Activated T-cell treated with anti-CD3 and anti-CD28 coated beads, Interleukin-2, amount 50 U/mL, for 48 hours (primary cell): ENCODE results near the gene NAAA.
"Not testable (repeated sequence)": the region's sequence is repeated elsewhere in the genome, so short reads cannot be mapped to it uniquely, and the experiment has no call there.

Experiments used
- DNase-seq, 2 experiments: peaks; one replicate each; pipeline ENCODE4 v3.0.0-alpha.2; 2020

The NAAA gene

GRCh38 chr4:75940692-75941253 is at the start of gene NAAA:
NAAA (minus strand) TSS chr4:75941013; CDS start chr4:75940949, 64 bp downstream.
- DNase-seq: peak; percentile 82 to 88

- no peak for DNase-seq
Observed at GRCh38 chr4:75989846-75990528, 49.2 kb upstream of the NAAA start.

DNA sequence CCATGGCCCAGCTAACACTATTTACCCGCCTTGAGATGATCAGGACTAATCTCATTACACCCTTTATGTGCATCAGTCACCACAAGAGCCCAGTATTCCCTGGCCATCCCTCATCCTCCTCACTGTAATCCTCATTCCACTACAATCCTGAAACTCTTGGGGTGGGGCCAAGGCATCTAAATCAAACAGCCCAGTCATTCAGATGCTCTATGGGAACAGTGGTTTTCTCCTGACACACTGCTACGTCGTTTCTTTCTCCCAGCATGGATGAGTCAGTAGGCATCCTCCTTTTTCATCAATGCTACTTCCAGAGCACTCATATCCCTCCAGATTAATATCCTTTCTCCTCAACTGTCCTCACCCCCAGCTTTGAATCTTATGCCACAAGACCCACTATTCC is 44.3 kb upstream of the NAAA start:
- no peak for DNase-seq

DNA sequence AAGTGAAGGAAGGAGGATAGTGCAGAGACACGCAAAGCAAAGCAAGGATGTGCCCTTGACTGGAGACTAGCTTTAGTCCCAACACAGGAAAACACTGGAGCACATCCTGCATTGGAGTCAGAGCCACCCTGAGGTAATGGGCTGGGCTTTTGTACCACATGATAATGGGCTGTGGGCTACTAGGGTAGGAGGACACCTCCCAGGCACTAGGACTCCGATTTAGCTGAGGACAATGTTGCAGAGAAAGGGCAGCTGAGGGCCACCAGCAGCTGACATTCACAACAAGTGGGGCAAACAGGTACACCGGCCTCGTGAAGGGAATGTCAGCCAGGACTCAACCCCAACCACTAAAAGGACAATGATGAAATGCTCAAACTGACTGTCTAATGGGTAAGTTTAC is 39.8 kb upstream of the NAAA start:
- no peak for DNase-seq

GRCh38 chr4:75976177-75976576 is 35.4 kb upstream of the NAAA start:
- no peak for DNase-seq

DNA sequence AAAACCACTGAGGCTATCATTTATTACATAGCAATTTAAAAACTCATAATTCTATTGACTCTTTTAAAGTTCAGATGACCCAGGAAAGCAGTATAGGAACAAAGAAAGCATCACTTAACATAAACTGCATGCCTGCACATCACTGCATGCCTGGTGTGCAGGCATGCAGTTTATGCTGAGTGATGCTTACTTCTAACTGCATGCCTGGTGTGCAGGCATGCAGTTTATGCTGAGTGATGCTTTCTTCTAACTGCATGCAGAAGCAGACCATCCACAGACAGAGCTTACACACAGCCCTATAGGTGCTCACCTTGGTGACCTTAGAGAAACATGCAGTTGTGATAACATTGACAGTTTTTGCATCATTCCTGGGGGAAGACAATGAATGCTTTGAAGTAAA is 33.0 kb upstream of the NAAA start:
- no peak for DNase-seq

DNA sequence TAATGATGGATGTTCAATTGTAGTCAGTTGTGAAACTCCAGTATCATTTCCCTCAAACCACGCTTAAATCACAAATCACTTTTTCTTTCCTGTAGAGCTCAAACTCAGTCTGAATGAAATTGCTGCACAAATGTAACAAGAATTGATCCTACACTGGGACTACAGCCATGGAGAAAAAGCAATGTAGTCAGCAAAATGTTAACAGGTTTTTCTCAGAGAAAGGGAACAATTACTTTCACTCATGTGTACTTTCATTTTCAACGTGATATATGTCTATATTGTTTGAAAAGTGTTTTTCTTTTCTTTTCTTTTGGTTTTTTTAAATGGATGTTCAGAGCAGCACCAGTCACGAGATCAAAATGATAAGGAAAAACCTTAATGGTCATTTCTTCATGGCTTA is 27.3 kb upstream of the NAAA start:
- DNase-seq: no peak

DNA sequence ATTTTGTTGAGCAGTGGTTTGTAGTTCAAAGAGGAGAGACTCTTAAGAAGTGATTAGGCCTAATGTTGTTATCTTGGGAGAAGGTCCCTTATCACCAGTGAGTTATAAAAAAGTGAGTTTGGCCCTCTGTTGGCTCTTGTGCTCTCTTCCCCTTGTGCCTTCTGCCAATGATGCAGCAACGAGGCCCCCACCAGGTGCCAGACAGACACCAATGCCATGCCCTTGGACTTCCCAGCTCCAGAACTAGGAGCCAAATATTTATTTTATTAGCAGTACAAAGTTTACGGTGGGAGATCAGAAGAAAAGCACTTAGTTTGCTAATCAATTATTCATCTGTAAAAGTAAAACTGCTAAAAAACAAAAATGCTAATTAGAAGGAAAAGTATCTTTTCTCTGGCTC is 22.7 kb upstream of the NAAA start:
- DNase-seq: no peak

- not testable (repeated sequence) for DNase-seq
Observed at GRCh38 chr4:75962072-75962471, 21.3 kb upstream of the NAAA start.

DNA sequence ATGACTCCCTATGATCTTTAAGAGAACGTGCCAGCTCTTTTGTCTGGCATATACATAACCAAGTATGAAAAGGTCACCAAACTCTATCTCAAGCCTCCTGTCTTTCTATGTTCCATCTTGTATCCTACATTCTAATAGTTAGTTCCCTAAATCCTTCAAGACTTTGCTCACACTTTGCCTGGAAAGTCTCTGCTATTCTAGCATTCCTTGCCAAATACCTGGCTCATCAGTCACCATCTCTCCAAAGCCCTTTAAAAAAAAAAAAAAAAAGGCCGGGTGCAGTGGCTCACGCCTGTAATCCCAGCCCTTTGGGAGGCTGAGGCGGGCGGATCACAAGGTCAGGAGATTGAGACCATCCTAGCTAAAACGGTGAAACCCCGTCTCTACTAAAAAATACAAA is 17.7 kb upstream of the NAAA start:
- DNase-seq: not testable (repeated sequence)

- DNase-seq: not testable (repeated sequence)
Observed at GRCh38 chr4:75954811-75955210, 14.0 kb upstream of the NAAA start.

GRCh38 chr4:75953509-75953908 is 12.7 kb upstream of the NAAA start:
- DNase-seq: no peak

DNA sequence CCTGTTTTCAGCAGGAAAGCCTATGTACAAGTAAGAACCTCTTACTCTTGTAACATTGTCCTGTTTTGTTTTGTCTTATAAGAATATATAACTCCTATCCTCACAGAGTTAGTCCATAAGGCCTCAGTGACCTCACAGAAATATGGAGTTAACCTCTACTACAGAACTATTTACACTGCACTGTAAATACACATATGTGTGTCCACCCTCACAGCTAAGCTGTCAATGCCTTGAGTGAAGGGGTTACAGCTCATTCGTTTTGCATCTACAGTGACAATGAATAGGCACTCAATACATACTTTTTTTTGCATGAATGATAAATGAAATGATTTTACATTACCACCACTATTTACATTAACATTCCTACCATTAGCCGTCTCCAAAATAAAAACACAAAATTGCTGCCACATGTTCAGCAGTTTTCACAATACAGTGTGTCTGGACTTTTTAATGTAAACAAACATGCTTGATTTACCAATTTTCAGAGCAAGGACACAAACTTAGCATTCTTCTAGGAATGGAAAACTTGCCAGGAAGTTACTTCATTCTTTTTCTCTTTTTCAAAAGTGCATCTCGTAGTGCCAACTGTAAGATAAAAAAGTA is 9.5 kb upstream of the NAAA start:
- DNase-seq: no peak

GRCh38 chr4:75948822-75949444 is 8.1 kb upstream of the NAAA start:
- DNase-seq: no peak

GRCh38 chr4:75939890-75940691 is 722 bp downstream of the NAAA start:
- DNase-seq: peak; percentile 84 to 85

DNA sequence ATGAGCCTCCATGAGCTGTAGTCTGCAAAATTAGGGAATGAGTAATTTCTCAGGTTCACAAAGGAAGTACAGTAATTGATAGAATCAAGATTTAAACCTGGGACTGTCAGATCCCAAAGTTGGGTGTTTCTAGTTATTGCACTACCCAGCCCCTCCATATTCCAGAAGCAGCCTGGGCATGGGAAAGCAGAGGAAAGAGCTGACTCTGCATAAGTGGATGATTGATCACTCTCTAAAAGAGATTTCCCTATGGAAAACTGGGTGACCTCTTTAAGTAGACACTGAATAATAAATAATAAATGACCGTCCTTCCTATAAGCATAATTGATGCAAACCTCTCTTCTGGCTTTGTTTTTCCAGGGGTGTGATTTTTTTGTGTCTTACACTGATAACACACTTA is 5.2 kb downstream of the NAAA start:
- no peak for DNase-seq

DNA sequence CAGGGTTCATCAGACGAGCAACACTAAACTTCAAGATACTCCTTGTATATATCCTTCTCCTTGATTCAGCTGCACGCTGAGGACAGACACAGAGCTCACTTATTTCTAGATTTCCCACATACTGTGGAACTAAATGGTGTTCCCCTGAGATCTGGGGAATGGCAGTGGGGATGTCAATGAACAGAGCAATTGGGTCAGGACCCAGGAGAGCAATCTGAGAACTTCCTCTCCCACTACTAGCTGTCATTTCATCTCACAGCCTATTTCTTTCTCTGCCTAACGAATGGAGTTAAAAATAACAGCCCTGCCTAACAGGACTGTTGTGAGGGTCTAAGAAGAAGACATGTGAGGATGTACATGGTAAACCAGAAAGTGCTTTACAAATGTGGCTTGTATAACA is 10.7 kb downstream of the NAAA start:
- no peak for DNase-seq

DNA sequence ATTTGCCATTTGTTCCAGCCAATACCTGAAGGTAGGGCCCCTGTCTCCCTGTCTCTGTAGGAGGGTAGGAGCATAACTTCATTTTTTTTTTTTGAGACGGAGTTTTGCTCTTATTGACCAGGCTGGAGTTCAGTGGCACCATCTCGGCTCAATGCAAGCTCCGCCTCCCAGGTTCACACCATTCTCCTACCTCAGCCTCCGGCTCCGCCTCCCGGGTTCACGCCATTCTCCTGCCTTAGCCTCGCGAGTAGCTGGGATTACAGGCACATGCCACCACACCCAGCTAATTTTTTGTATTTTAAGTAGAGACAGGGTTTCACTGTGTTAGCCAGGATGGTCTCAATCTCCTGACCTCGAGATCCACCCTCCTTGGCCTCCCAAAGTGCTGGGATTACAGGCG is 15.9 kb downstream of the NAAA start:
- not testable (repeated sequence) for DNase-seq

- DNase-seq: no peak
Observed at GRCh38 chr4:75924309-75924827, 16.4 kb downstream of the NAAA start.

DNA sequence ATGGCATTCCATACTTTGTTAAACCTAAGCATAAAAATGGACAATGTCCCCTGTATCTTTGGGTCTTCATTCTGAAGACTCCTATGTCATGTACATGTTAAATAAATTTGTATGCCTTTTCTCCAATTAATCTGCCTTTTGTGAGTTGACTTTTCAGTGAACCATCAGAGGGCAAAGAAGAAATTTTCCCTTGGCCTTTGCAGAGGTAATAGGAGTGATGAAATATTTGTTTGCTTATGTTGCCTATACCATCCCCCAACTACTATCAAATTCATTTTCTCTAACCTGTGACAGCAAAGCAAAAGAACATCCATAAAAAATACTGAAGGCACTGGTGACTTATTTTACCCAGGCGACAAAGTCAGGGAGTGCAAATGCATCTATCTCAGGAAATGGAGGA is 18.2 kb downstream of the NAAA start:
- no peak for DNase-seq

- no peak for DNase-seq
Observed at GRCh38 chr4:75921910-75922309, 18.9 kb downstream of the NAAA start.

DNA sequence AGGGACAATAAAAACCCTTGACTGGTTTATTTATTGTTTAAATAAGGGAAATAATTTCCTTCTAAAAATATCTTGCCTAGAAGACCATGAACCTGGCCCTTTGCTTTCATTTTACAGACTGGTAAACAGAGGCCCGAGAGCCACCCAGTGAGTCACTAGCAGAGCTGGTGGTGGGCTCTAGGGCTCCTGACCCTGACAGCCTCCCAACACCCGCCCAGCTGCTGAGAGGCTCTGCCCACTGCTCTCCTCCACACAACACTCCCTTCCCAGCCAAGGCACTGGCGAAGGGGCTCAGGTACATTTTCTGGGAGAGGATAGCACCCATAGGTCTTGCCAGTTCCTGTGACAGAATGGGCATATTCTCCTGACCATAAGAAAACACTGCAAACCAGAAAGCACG is 20.5 kb downstream of the NAAA start:
- no peak for DNase-seq

- DNase-seq: no peak
Observed at GRCh38 chr4:75919920-75920319, 20.9 kb downstream of the NAAA start.
